GM23338 (cell line): Measurements from ENCODE around the gene DIABLO. TPM values are rescaled to one million over a fixed set of nuclear protein-coding genes. Genes with fewer than 3 reads are reported as not detected.
A peak's percentile ranks its signal among the peaks of the same experiment; 100 is the strongest.

Experiments
- ATAC-seq: fragments of 200-7000 bp; cut with Tn5 transposase; 3 replicates; pipeline ENCODE4 v1.9.1; 2020
- DNase-seq: peaks from one replicate; pipeline ENCODE4 v3.0.0-alpha.2; 2015; ENCODE audit warnings: low spot score
- H2AFZ ChIP-seq: fragments of 200-600 bp; sonication (generic); 2 replicates; pipeline ENCODE4 v1.8.0; 2016; ENCODE audit warnings: antibody characterized with exemption, mild to moderate bottlenecking, moderate library complexity
- H3F3A ChIP-seq: fragments of 200-600 bp; sonication (generic); replicated peaks from 2 replicates; pipeline ENCODE4 v1.8.0; 2017; ENCODE audit warnings: antibody characterized with exemption, mixed run types, low read depth
- H3K27ac ChIP-seq: fragments of 200-600 bp; sonication (generic); 2 replicates; pipeline ENCODE4 v1.6.1; 2016; ENCODE audit warnings: low read depth
- H3K27me3 ChIP-seq: fragments of 200-600 bp; sonication (generic); 2 replicates; pipeline ENCODE4 v1.8.0; 2016; ENCODE audit warnings: mild to moderate bottlenecking, mixed run types, moderate library complexity; ENCODE audit not compliant: insufficient read depth
- H3K36me3 ChIP-seq: fragments of 200-600 bp; sonication (generic); 2 replicates; pipeline ENCODE4 v1.8.0; 2016; ENCODE audit warnings: mild to moderate bottlenecking; ENCODE audit not compliant: insufficient read depth
- H3K4me1 ChIP-seq: fragments of 200-600 bp; sonication (generic); 2 replicates; pipeline ENCODE4 v1.8.0; 2016; ENCODE audit warnings: mild to moderate bottlenecking, moderate library complexity; ENCODE audit not compliant: insufficient read depth
- H3K4me2 ChIP-seq: fragments of 200-600 bp; sonication (generic); 2 replicates; pipeline ENCODE4 v1.7.1; 2017; ENCODE audit warnings: mixed run types
- H3K4me3 ChIP-seq: fragments of 200-600 bp; sonication (generic); 2 replicates; pipeline ENCODE4 v1.6.1; 2016; ENCODE audit warnings: mixed run types
- H3K79me2 ChIP-seq: fragments of 200-600 bp; sonication (generic); replicated peaks from 2 replicates; pipeline ENCODE4 v1.8.0; 2017; ENCODE audit warnings: mild to moderate bottlenecking; ENCODE audit not compliant: insufficient read depth
- H3K9me2 ChIP-seq: fragments of 200-600 bp; sonication (generic); 2 replicates; pipeline ENCODE4 v1.8.0; 2017; ENCODE audit not compliant: insufficient read depth
- H4K20me1 ChIP-seq: fragments of 200-600 bp; sonication (generic); replicated peaks from 2 replicates; pipeline ENCODE4 v1.8.0; 2017; ENCODE audit warnings: mild to moderate bottlenecking; ENCODE audit not compliant: insufficient read depth
- H3K27ac Mint-ChIP-seq: 2 replicates; pipeline ENCODE4 v1.8.0; 2020; ENCODE audit warnings: inconsistent platforms, mild to moderate bottlenecking, moderate library complexity, mixed read lengths
- H3K27me3 Mint-ChIP-seq: 3 replicates; pipeline ENCODE4 v1.8.0; 2022; ENCODE audit warnings: low read depth, mild to moderate bottlenecking, moderate library complexity, mixed read lengths, inconsistent platforms; ENCODE audit not compliant: insufficient read depth, poor library complexity
- H3K36me3 Mint-ChIP-seq: 3 replicates; pipeline ENCODE4 v1.8.0; 2021; ENCODE audit warnings: low read depth, mild to moderate bottlenecking, inconsistent platforms, moderate library complexity, mixed read lengths
- H3K4me1 Mint-ChIP-seq: 3 replicates; pipeline ENCODE4 v1.8.0; 2020; ENCODE audit warnings: mild to moderate bottlenecking, inconsistent platforms, mixed read lengths
- H3K4me3 Mint-ChIP-seq: 3 replicates; pipeline ENCODE4 v1.8.0; 2021; ENCODE audit warnings: moderate library complexity, mild to moderate bottlenecking, inconsistent platforms, mixed read lengths
- H3K9me3 Mint-ChIP-seq: 3 replicates; pipeline ENCODE4 v1.8.0; 2020; ENCODE audit warnings: moderate library complexity, mild to moderate bottlenecking, inconsistent platforms, mixed read lengths
- CREB1 ChIP-seq: fragments of 250-450 bp; sonication (Bioruptor Pico); IDR thresholded peaks from 2 replicates; pipeline ENCODE4 v1.5.0; 2020; ENCODE audit warnings: low read depth, mild to moderate bottlenecking, moderate library complexity
- CTCF ChIP-seq, 2 experiments: fragments of 200-600 bp in 1 of 2; sonication (generic) in 1 of 2; conservative IDR thresholded peaks; 2 replicates each; pipeline versions ENCODE4 v1.5.1 to v1.6.1; 2016 to 2017; ENCODE audit warnings: antibody characterized with exemption in 2 of 2, low read depth in 2 of 2, mild to moderate bottlenecking in 2 of 2, moderate library complexity in 1 of 2
- ETS1 ChIP-seq: IDR thresholded peaks from 2 replicates; pipeline ENCODE4 v1.6.1; 2016; ENCODE audit warnings: antibody characterized with exemption
- EZH2 ChIP-seq: fragments of 200-600 bp; sonication (generic); IDR thresholded peaks from one replicate; pipeline ENCODE4 v1.8.0; 2017; ENCODE audit warnings: antibody characterized with exemption, mild to moderate bottlenecking, low read depth; ENCODE audit not compliant: unreplicated experiment
- EZH2phosphoT487 ChIP-seq: fragments of 200-600 bp; sonication (generic); IDR thresholded peaks from one replicate; pipeline ENCODE4 v1.8.1; 2018; ENCODE audit warnings: antibody characterized with exemption; ENCODE audit not compliant: unreplicated experiment
- JUNB ChIP-seq: IDR thresholded peaks from one replicate; pipeline ENCODE4 v1.6.1; 2016; ENCODE audit warnings: antibody characterized with exemption; ENCODE audit not compliant: unreplicated experiment
- NANOG ChIP-seq: IDR thresholded peaks from 2 replicates; pipeline ENCODE4 v1.6.1; 2016; ENCODE audit warnings: antibody characterized with exemption, borderline replicate concordance
- POLR2AphosphoS5 ChIP-seq: IDR thresholded peaks from 2 replicates; pipeline ENCODE4 v1.6.1; 2016; ENCODE audit warnings: antibody characterized with exemption, low read depth
- STAT1 ChIP-seq: IDR thresholded peaks from one replicate; pipeline ENCODE4 v1.6.1; 2016; ENCODE audit warnings: antibody characterized with exemption; ENCODE audit not compliant: unreplicated experiment
- ZNF114 ChIP-seq: fragments of 250-450 bp; sonication (Bioruptor Pico); IDR thresholded peaks from 2 replicates; pipeline ENCODE4 v1.5.0; 2020; ENCODE audit warnings: mild to moderate bottlenecking, moderate library complexity
- ZNF331 ChIP-seq: fragments of 250-450 bp; sonication (Bioruptor Pico); IDR thresholded peaks from 2 replicates; pipeline ENCODE4 v1.5.0; 2020; ENCODE audit warnings: low read depth, mild to moderate bottlenecking, moderate library complexity
- polyA plus RNA-seq: library from polyadenylated mRNA; unstranded; fragments of >200 nt; fragmentation: Nextera tagmentation; extraction: Ambion mirVana; gene quantifications from 2 replicates; pipeline ENCODE4 v1.2.1, GENCODE V29; 2016
- total RNA-seq: library from RNA; depleted of rRNA; stranded (reverse); fragments of >200 nt; shearing (Covaris generic); gene quantifications from 2 replicates; pipeline ENCODE4 v1.2.3, GENCODE V29; 2014
- TF ChIP-seq, protein P1 (sequence below): fragments of 250-450 bp; sonication (Bioruptor Pico); IDR thresholded peaks from 2 replicates; pipeline ENCODE4 v1.5.0; 2020; ENCODE audit warnings: mild to moderate bottlenecking, moderate library complexity
- TF ChIP-seq, protein P2 (sequence below): IDR thresholded peaks from one replicate; pipeline ENCODE4 v1.6.1; 2018; ENCODE audit warnings: antibody characterized with exemption; ENCODE audit not compliant: unreplicated experiment

DIABLO gene
- total and polyA plus RNA-seq, 2 experiments from 2014 or later: 72.0 to 82.7 TPM

DNA sequence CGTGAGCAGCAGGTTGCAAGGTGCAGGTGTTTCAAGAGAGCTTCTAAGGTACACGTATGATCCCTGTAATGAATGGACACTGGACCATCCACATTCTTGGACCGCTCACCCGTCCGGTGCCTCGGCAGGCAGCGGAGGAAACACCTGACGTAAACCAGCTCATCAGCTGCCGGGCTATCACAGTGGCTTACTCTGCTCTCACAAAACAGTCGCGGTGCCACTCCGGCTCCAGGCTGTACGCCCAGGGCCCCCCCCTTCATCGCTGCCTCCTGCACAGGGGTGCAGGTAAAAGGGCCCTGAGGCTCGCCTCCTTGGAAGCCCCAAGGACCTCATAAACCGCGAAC, 40.0 kb upstream of the DIABLO start:
- Histone ChIP-seq H2AFZ (peak overlapping the region; percentile 90), H3K4me1 (peaks cover 7% of the 10 kb centered on the region), H3K27ac (peak overlapping the region; percentile 92), H3K9me2 (no peaks in the 10 kb centered on the region), H3K4me3 (peak overlapping the region; percentile 88), H3F3A (no peaks in the 10 kb centered on the region), H3K79me2 (peaks cover 11% of the 10 kb centered on the region), H3K4me2 (peak overlapping the region; percentile 89), H4K20me1 (no peaks in the 10 kb centered on the region), H3K36me3 (peaks cover 5% of the 10 kb centered on the region; the same call in 1 of the 2 replicates), H3K27me3 (no peaks in the 10 kb centered on the region)
- Mint-ChIP-seq H3K36me3 (peaks cover 27% of the 10 kb centered on the region), H3K27ac (peak overlapping the region; percentile 99), H3K9me3 (peaks cover 3% of the 10 kb centered on the region), H3K4me3 (peak overlapping the region; percentile 96), H3K27me3 (peaks cover 15% of the 10 kb centered on the region), H3K4me1 (no peaks in the 10 kb centered on the region; the same call in 2 of the 3 replicates)
- ATAC-seq (peak; percentile 46), DNase-seq (peak; percentile 45)
- TF ChIP-seq POLR2AphosphoS5 (no peak), JUNB (no peak), EZH2 (no peak), NANOG (no peak), ZNF114 (CRISPR knock-in tag) (no peak), CTCF (conservative IDR thresholded peaks at IDR 0.05; ENCODE audit: low read depth in 2 of 2) (no peak), ETS1 (no peak), STAT1 (no peak), CREB1 (CRISPR knock-in tag) (no peak), EZH2phosphoT487 (no peak), ZNF331 (CRISPR knock-in tag) (no peak)
- TF ChIP-seq, protein P1, sequence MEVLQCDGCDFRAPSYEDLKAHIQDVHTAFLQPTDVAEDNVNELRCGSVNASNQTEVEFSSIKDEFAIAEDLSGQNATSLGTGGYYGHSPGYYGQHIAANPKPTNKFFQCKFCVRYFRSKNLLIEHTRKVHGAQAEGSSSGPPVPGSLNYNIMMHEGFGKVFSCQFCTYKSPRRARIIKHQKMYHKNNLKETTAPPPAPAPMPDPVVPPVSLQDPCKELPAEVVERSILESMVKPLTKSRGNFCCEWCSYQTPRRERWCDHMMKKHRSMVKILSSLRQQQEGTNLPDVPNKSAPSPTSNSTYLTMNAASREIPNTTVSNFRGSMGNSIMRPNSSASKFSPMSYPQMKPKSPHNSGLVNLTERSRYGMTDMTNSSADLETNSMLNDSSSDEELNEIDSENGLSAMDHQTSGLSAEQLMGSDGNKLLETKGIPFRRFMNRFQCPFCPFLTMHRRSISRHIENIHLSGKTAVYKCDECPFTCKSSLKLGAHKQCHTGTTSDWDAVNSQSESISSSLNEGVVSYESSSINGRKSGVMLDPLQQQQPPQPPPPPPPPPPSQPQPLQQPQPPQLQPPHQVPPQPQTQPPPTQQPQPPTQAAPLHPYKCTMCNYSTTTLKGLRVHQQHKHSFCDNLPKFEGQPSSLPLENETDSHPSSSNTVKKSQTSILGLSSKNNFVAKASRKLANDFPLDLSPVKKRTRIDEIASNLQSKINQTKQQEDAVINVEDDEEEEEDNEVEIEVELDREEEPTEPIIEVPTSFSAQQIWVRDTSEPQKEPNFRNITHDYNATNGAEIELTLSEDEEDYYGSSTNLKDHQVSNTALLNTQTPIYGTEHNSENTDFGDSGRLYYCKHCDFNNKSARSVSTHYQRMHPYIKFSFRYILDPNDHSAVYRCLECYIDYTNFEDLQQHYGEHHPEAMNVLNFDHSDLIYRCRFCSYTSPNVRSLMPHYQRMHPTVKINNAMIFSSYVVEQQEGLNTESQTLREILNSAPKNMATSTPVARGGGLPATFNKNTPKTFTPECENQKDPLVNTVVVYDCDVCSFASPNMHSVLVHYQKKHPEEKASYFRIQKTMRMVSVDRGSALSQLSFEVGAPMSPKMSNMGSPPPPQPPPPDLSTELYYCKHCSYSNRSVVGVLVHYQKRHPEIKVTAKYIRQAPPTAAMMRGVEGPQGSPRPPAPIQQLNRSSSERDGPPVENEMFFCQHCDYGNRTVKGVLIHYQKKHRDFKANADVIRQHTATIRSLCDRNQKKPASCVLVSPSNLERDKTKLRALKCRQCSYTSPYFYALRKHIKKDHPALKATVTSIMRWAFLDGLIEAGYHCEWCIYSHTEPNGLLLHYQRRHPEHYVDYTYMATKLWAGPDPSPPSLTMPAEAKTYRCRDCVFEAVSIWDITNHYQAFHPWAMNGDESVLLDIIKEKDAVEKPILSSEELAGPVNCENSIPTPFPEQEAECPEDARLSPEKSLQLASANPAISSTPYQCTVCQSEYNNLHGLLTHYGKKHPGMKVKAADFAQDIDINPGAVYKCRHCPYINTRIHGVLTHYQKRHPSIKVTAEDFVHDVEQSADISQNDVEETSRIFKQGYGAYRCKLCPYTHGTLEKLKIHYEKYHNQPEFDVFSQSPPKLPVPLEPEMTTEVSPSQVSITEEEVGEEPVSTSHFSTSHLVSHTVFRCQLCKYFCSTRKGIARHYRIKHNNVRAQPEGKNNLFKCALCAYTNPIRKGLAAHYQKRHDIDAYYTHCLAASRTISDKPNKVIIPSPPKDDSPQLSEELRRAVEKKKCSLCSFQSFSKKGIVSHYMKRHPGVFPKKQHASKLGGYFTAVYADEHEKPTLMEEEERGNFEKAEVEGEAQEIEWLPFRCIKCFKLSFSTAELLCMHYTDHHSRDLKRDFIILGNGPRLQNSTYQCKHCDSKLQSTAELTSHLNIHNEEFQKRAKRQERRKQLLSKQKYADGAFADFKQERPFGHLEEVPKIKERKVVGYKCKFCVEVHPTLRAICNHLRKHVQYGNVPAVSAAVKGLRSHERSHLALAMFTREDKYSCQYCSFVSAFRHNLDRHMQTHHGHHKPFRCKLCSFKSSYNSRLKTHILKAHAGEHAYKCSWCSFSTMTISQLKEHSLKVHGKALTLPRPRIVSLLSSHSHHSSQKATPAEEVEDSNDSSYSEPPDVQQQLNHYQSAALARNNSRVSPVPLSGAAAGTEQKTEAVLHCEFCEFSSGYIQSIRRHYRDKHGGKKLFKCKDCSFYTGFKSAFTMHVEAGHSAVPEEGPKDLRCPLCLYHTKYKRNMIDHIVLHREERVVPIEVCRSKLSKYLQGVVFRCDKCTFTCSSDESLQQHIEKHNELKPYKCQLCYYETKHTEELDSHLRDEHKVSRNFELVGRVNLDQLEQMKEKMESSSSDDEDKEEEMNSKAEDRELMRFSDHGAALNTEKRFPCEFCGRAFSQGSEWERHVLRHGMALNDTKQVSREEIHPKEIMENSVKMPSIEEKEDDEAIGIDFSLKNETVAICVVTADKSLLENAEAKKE (CRISPR knock-in tag): no peak
- TF ChIP-seq, protein P2, sequence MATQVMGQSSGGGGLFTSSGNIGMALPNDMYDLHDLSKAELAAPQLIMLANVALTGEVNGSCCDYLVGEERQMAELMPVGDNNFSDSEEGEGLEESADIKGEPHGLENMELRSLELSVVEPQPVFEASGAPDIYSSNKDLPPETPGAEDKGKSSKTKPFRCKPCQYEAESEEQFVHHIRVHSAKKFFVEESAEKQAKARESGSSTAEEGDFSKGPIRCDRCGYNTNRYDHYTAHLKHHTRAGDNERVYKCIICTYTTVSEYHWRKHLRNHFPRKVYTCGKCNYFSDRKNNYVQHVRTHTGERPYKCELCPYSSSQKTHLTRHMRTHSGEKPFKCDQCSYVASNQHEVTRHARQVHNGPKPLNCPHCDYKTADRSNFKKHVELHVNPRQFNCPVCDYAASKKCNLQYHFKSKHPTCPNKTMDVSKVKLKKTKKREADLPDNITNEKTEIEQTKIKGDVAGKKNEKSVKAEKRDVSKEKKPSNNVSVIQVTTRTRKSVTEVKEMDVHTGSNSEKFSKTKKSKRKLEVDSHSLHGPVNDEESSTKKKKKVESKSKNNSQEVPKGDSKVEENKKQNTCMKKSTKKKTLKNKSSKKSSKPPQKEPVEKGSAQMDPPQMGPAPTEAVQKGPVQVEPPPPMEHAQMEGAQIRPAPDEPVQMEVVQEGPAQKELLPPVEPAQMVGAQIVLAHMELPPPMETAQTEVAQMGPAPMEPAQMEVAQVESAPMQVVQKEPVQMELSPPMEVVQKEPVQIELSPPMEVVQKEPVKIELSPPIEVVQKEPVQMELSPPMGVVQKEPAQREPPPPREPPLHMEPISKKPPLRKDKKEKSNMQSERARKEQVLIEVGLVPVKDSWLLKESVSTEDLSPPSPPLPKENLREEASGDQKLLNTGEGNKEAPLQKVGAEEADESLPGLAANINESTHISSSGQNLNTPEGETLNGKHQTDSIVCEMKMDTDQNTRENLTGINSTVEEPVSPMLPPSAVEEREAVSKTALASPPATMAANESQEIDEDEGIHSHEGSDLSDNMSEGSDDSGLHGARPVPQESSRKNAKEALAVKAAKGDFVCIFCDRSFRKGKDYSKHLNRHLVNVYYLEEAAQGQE: no peak
